HCT116 (cell line): ENCODE measurements around the gene TIPARP. TPM values are rescaled to one million over a fixed set of nuclear protein-coding genes. Genes with fewer than 3 reads are reported as not detected.

Source experiments
- ATAC-seq: fragments of 200-7000 bp; cut with Tn5 transposase; 2 replicates; pipeline ENCODE4 v1.9.1; 2020; ENCODE audit warnings: mild to moderate bottlenecking, moderate library complexity
- BruUV-seq: library from RNA; stranded (reverse); fragments of 400-500 nt; replicated peaks from 2 replicates; lab custom pipeline; 2021; lab: Mats Ljungman, UMichigan
- CTCF ChIA-PET: fragments of 300-600 bp; sonication (Branson Sonifier 250); formaldehyde crosslinking; loops from one replicate; lab custom pipeline; 2021; ENCODE audit warnings: antibody characterized with exemption; lab: Charles Lee
- POLR2A ChIA-PET: fragments of 300-600, 350-600 bp; sonication (Branson Sonifier 250); formaldehyde crosslinking; loops from one replicate; lab custom pipeline; 2021; ENCODE audit warnings: antibody characterized with exemption; lab: Charles Lee
- RAD21 ChIA-PET, 2 experiments: fragments of 300-600 bp; sonication (Branson Sonifier 250); formaldehyde crosslinking; loops; one replicate each; lab custom pipeline; 2023; ENCODE audit warnings: low total read pairs in 2 of 2; ENCODE audit not compliant: uncharacterized antibody in 2 of 2, unreplicated experiment in 2 of 2, low non-redundant PET in 1 of 2; lab: Charles Lee
- DNase-seq: peaks from one replicate; pipeline ENCODE4 v3.0.0-alpha.2; 2010; ENCODE audit warnings: low read depth, low spot score
- H2AFZ ChIP-seq: fragments of 200-600 bp; shearing (Covaris generic), sonication (generic); 2 replicates; pipeline ENCODE4 v1.6.1; 2017; ENCODE audit warnings: low read depth, mixed run types, mixed read lengths, antibody characterized with exemption, low read length; ENCODE audit not compliant: poor library complexity, severe bottlenecking
- H3K27ac ChIP-seq: 2 replicates; pipeline ENCODE4 v1.5.1; 2012; ENCODE audit warnings: low read depth, low read length
- H3K27me3 ChIP-seq: fragments of 200-600 bp; sonication (generic); 2 replicates; pipeline ENCODE4 v1.6.1; 2016; ENCODE audit warnings: mixed run types, low read length, mixed read lengths; ENCODE audit not compliant: insufficient read depth
- H3K36me3 ChIP-seq, 2 experiments: fragments of 200-500 bp in 1 of 2; fragments of 200-600 bp in 1 of 2; sonication (Bioruptor generic) in 1 of 2; sonication (generic) in 1 of 2; 2 replicates each; pipeline versions ENCODE4 v1.5.1 to v1.6.1; 2014 to 2016; ENCODE audit warnings: low read length in 2 of 2, inconsistent platforms in 1 of 2, mixed read lengths in 1 of 2, mixed run types in 1 of 2; ENCODE audit not compliant: insufficient read depth in 2 of 2, control insufficient read depth in 1 of 2
- H3K4me1 ChIP-seq, 2 experiments: fragments of 200-600 bp in 1 of 2; sonication (generic) in 1 of 2; 2 replicates each; pipeline versions ENCODE4 v1.5.1 to v1.6.1; 2012 to 2017; ENCODE audit warnings: low read length in 2 of 2, inconsistent platforms in 1 of 2, mild to moderate bottlenecking in 1 of 2, mixed read lengths in 1 of 2, mixed run types in 1 of 2, moderate library complexity in 1 of 2; ENCODE audit not compliant: insufficient read depth in 2 of 2, control insufficient read depth in 1 of 2
- H3K4me2 ChIP-seq: fragments of 200-600 bp; sonication (generic); 2 replicates; pipeline ENCODE4 v1.6.1; 2017; ENCODE audit warnings: mixed run types, low read length, mixed read lengths
- H3K4me3 ChIP-seq, 2 experiments: fragments of 200-600 bp in 1 of 2; sonication (generic) in 1 of 2; replicated peaks in 1 of 2; 2 replicates each; pipeline ENCODE4 v1.5.1; 2011 to 2016; ENCODE audit warnings: low read length in 2 of 2, control low read depth in 1 of 2, low read depth in 1 of 2, mild to moderate bottlenecking in 1 of 2, mixed read lengths in 1 of 2, mixed run types in 1 of 2
- H3K79me2 ChIP-seq: fragments of 200-600 bp; sonication (generic); 2 replicates; pipeline ENCODE4 v1.6.1; 2017; ENCODE audit warnings: mild to moderate bottlenecking, mixed run types, low read length, moderate library complexity, mixed read lengths; ENCODE audit not compliant: insufficient read depth
- H3K9ac ChIP-seq: fragments of 200-600 bp; sonication (generic); 2 replicates; pipeline ENCODE4 v1.6.1; 2016; ENCODE audit warnings: low read length, mixed read lengths
- H3K9me2 ChIP-seq: fragments of 200-600 bp; sonication (generic), shearing (Covaris generic); 2 replicates; pipeline ENCODE4 v1.6.1; 2017; ENCODE audit warnings: mixed run types, mild to moderate bottlenecking, moderate library complexity; ENCODE audit not compliant: insufficient read depth
- H3K9me3 ChIP-seq, 2 experiments: fragments of 200-500 bp in 1 of 2; fragments of 200-600 bp in 1 of 2; sonication (Bioruptor generic) in 1 of 2; sonication (generic) in 1 of 2; 2 replicates each; pipeline ENCODE4 v1.6.1; 2014 to 2017; ENCODE audit warnings: low read length in 2 of 2, mixed read lengths in 2 of 2, inconsistent platforms in 1 of 2, low read depth in 1 of 2, mild to moderate bottlenecking in 1 of 2, mixed run types in 1 of 2, moderate library complexity in 1 of 2; ENCODE audit not compliant: control insufficient read depth in 1 of 2, insufficient read depth in 1 of 2
- H4K20me1 ChIP-seq: fragments of 200-600 bp; sonication (generic), shearing (Covaris generic); 2 replicates; pipeline ENCODE4 v1.6.1; 2017; ENCODE audit warnings: mixed run types, mild to moderate bottlenecking, moderate library complexity; ENCODE audit not compliant: insufficient read depth
- EGR1 ChIP-seq: IDR thresholded peaks from 2 replicates; pipeline ENCODE4 v1.6.1; 2012; ENCODE audit warnings: low read depth
- POLR2A ChIP-seq: IDR thresholded peaks from 2 replicates; pipeline ENCODE4 v1.7.0; 2011; ENCODE audit warnings: borderline replicate concordance; ENCODE audit not compliant: insufficient read depth, insufficient read length; ENCODE audit errors: extremely low read depth
- intact Hi-C: fragments of 100-400 bp; cut with micrococcal nuclease; formaldehyde crosslinking; loops from 2 replicates; pipeline ENCODE4 v1.10.0; 2022
- total RNA-seq: library from RNA; stranded (reverse); gene quantifications from one replicate; pipeline ENCODE4 v1.2.1, GENCODE V29; 2021; ENCODE audit not compliant: unreplicated experiment
- TF ChIP-seq, protein P1 (sequence below), 3 experiments: fragments of 200-600 bp in 1 of 3; sonication (generic) in 1 of 3; IDR thresholded peaks in 2 of 3; conservative IDR thresholded peaks in 1 of 3; 2 replicates each; pipeline ENCODE4 v1.5.1; 2012 to 2017; ENCODE audit warnings: low read depth in 2 of 3, low read length in 2 of 3, antibody characterized with exemption in 1 of 3, borderline replicate concordance in 1 of 3, control low read depth in 1 of 3, mild to moderate bottlenecking in 1 of 3, mixed read lengths in 1 of 3, mixed run types in 1 of 3, moderate library complexity in 1 of 3; ENCODE audit not compliant: insufficient read depth in 1 of 3
- TF ChIP-seq, protein P2 (sequence below): IDR thresholded peaks from 2 replicates; pipeline ENCODE4 v1.6.1; 2012; ENCODE audit warnings: low read depth

The TIPARP gene
- total RNA-seq, 1 experiment from 2014 or later: 51.3 TPM

GRCh38 chr3:156641618-156641975 is 32.8 kb upstream of the TIPARP start:
- H2AFZ ChIP-seq: no peak overlapping the region
- no peak overlapping the region for H3K4me2 ChIP-seq
- intact Hi-C loops: no loop called here
- H3K36me3 ChIP-seq: no peaks in the 10 kb centered on the region
- H3K27me3 ChIP-seq: no peaks in the 10 kb centered on the region
- H3K9me2 ChIP-seq: no peaks in the 10 kb centered on the region
- no peak overlapping the region for H3K4me3 ChIP-seq
- TF ChIP-seq, protein P1, sequence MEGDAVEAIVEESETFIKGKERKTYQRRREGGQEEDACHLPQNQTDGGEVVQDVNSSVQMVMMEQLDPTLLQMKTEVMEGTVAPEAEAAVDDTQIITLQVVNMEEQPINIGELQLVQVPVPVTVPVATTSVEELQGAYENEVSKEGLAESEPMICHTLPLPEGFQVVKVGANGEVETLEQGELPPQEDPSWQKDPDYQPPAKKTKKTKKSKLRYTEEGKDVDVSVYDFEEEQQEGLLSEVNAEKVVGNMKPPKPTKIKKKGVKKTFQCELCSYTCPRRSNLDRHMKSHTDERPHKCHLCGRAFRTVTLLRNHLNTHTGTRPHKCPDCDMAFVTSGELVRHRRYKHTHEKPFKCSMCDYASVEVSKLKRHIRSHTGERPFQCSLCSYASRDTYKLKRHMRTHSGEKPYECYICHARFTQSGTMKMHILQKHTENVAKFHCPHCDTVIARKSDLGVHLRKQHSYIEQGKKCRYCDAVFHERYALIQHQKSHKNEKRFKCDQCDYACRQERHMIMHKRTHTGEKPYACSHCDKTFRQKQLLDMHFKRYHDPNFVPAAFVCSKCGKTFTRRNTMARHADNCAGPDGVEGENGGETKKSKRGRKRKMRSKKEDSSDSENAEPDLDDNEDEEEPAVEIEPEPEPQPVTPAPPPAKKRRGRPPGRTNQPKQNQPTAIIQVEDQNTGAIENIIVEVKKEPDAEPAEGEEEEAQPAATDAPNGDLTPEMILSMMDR (IDR thresholded peaks at IDR 0.05 in 2 of 3, conservative IDR thresholded peaks at IDR 0.05 in 1 of 3; ENCODE audit: borderline replicate concordance in 1 of 3, insufficient read depth in 1 of 3, low read depth in 2 of 3, low read length in 2 of 3): no peak
- TF ChIP-seq EGR1 (no peak), POLR2A (no peak)
- TF ChIP-seq, protein P2, sequence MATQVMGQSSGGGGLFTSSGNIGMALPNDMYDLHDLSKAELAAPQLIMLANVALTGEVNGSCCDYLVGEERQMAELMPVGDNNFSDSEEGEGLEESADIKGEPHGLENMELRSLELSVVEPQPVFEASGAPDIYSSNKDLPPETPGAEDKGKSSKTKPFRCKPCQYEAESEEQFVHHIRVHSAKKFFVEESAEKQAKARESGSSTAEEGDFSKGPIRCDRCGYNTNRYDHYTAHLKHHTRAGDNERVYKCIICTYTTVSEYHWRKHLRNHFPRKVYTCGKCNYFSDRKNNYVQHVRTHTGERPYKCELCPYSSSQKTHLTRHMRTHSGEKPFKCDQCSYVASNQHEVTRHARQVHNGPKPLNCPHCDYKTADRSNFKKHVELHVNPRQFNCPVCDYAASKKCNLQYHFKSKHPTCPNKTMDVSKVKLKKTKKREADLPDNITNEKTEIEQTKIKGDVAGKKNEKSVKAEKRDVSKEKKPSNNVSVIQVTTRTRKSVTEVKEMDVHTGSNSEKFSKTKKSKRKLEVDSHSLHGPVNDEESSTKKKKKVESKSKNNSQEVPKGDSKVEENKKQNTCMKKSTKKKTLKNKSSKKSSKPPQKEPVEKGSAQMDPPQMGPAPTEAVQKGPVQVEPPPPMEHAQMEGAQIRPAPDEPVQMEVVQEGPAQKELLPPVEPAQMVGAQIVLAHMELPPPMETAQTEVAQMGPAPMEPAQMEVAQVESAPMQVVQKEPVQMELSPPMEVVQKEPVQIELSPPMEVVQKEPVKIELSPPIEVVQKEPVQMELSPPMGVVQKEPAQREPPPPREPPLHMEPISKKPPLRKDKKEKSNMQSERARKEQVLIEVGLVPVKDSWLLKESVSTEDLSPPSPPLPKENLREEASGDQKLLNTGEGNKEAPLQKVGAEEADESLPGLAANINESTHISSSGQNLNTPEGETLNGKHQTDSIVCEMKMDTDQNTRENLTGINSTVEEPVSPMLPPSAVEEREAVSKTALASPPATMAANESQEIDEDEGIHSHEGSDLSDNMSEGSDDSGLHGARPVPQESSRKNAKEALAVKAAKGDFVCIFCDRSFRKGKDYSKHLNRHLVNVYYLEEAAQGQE: no peak
- no TSS peak for BruUV-seq
- no peaks in the 10 kb centered on the region for H4K20me1 ChIP-seq
- DNase-seq (no peak), ATAC-seq (no peak)
- no peaks in the 10 kb centered on the region for H3K79me2 ChIP-seq
- no peak overlapping the region for H3K9ac ChIP-seq
- CTCF ChIA-PET: no interaction called here
- no peak overlapping the region for H3K27ac ChIP-seq
- no peaks in the 10 kb centered on the region for H3K4me1 ChIP-seq
- no peaks in the 10 kb centered on the region for H3K9me3 ChIP-seq
- RAD21 ChIA-PET: no interaction called here
- POLR2A ChIA-PET: no interaction called here
